Left lobe of liver (tissue), 2 donors: Measurements from ENCODE around the gene EGR4. TPM values are rescaled to one million over a fixed set of nuclear protein-coding genes. Genes with fewer than 3 reads are reported as not detected.

Source experiments
- ATAC-seq: fragments of 200-7000 bp; cut with Tn5 transposase; one replicate; pipeline ENCODE4 v1.9.1; 2020; ENCODE audit warnings: mild to moderate bottlenecking, moderate library complexity
- DNase-seq: peaks from one replicate; pipeline ENCODE4 v3.0.0-alpha.2; 2020; ENCODE audit warnings: low spot score
- total RNA-seq: library from RNA; stranded (reverse); gene quantifications from one replicate; pipeline ENCODE4 v1.2.1, GENCODE V29; 2021
- donor health status: DM: no; HTN: no; CAD: no; lungs with moderate emphysema.
- donor health status: DM: no; HTN: yes; CAD: no.

Gene EGR4
- total RNA-seq, 1 donor from 2014 or later = not detected

- no peak for DNase-seq
- ATAC-seq = peak; percentile 71
Measured at GRCh38 chr2:73290049-73290839, 3.1 kb downstream of the EGR4 start.

GRCh38 chr2:73289304-73289703, 4.0 kb downstream of the EGR4 start:
- ATAC-seq (no peak), DNase-seq (no peak)

GRCh38 chr2:73286134-73286655, 7.2 kb downstream of the EGR4 start:
- DNase-seq (no peak), ATAC-seq (no peak)

GRCh38 chr2:73285159-73285739, 8.1 kb downstream of the EGR4 start:
- ATAC-seq (peak; percentile 33), DNase-seq (no peak)

GRCh38 chr2:73284296-73285158, 8.8 kb downstream of the EGR4 start, which contains the start of gene FBXO41:
Gene FBXO41 (minus strand): TSS chr2:73284478. CDS start chr2:73269630, 14,848 bp downstream.
- ATAC-seq (peak; percentile 80), DNase-seq (no peak)

GRCh38 chr2:73283545-73284295, 9.6 kb downstream of the EGR4 start:
- DNase-seq = no peak

GRCh38 chr2:73282924-73283544, 10.3 kb downstream of the EGR4 start:
- DNase-seq (no peak), ATAC-seq (no peak)

More at GRCh38 chr2:73283545-73284295, 9.6 kb downstream of the EGR4 start:
- peak; percentile 15 for ATAC-seq

- DNase-seq (no peak), ATAC-seq (no peak)
Measured at GRCh38 chr2:73281244-73281643, 12.1 kb downstream of the EGR4 start.

- no peak for ATAC-seq
- DNase-seq = no peak
Measured at GRCh38 chr2:73279852-73280251, 13.5 kb downstream of the EGR4 start.

GRCh38 chr2:73272270-73272669, 21.1 kb downstream of the EGR4 start:
- ATAC-seq (no peak), DNase-seq (no peak)

GRCh38 chr2:73269686-73270465, 23.5 kb downstream of the EGR4 start:
- no peak for ATAC-seq

GRCh38 chr2:73268830-73269685, 24.3 kb downstream of the EGR4 start:
- DNase-seq (no peak), ATAC-seq (peak; percentile 58)

More at GRCh38 chr2:73269686-73270465, 23.5 kb downstream of the EGR4 start:
- no peak for DNase-seq

GRCh38 chr2:73268366-73268829, 24.9 kb downstream of the EGR4 start:
- ATAC-seq (no peak), DNase-seq (no peak)

GRCh38 chr2:73267008-73267407, 26.3 kb downstream of the EGR4 start:
- DNase-seq (no peak), ATAC-seq (no peak)

- DNase-seq (no peak), ATAC-seq (no peak)
Measured at GRCh38 chr2:73266061-73266901, 27.1 kb downstream of the EGR4 start.

GRCh38 chr2:73265298-73266060, 27.9 kb downstream of the EGR4 start:
- DNase-seq (no peak), ATAC-seq (no peak)
